ENCODE data around the gene NIM1K.
"Not testable (repeated sequence)": the region's sequence is repeated elsewhere in the genome, so short reads cannot be mapped to it uniquely, and the experiment has no call there.

Gene NIM1K

GRCh38 chr5:43315263-43315662 lies 123.2 kb downstream of the NIM1K start:
- TF ChIP-seq, protein P1, sequence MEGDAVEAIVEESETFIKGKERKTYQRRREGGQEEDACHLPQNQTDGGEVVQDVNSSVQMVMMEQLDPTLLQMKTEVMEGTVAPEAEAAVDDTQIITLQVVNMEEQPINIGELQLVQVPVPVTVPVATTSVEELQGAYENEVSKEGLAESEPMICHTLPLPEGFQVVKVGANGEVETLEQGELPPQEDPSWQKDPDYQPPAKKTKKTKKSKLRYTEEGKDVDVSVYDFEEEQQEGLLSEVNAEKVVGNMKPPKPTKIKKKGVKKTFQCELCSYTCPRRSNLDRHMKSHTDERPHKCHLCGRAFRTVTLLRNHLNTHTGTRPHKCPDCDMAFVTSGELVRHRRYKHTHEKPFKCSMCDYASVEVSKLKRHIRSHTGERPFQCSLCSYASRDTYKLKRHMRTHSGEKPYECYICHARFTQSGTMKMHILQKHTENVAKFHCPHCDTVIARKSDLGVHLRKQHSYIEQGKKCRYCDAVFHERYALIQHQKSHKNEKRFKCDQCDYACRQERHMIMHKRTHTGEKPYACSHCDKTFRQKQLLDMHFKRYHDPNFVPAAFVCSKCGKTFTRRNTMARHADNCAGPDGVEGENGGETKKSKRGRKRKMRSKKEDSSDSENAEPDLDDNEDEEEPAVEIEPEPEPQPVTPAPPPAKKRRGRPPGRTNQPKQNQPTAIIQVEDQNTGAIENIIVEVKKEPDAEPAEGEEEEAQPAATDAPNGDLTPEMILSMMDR (IDR thresholded peaks at IDR 0.05; ENCODE audit: insufficient read depth, low read depth, low read length, missing control alignments), result no peak
- H3K4me3 ChIP-seq (ENCODE audit: low read length), result no peak overlapping the region
- peak; percentile 96 for DNase-seq (ENCODE audit: low read depth)

DNA sequence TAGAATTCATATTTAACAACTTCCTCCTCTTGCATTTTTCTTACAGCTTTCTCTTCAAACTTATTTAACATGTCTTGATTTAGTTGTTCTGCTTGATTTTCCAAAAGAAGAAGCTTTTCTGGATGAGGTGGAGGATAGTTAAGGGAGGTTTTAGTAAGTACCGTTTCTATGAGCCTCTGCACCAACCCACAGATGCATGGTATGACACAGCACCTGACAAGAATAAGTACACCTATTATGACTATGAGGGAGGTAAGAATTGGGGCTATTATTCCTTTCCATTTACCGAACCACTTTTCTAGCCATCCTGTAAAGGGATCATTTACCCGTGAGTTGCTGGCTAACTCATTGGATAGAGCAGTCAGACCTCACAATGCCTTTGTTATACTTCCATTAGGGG lies 123.7 kb downstream of the NIM1K start:
- no peak overlapping the region for H3K4me3 ChIP-seq (ENCODE audit: low read length)
- TF ChIP-seq, protein P1 (IDR thresholded peaks at IDR 0.05; ENCODE audit: insufficient read depth, low read depth, low read length, missing control alignments), result no peak
- no peak for DNase-seq (ENCODE audit: low read depth)

GRCh38 chr5:43316421-43316820 lies 124.4 kb downstream of the NIM1K start:
- H3K4me3 ChIP-seq (ENCODE audit: low read length), result no peak overlapping the region
- TF ChIP-seq, protein P1 (IDR thresholded peaks at IDR 0.05; ENCODE audit: insufficient read depth, low read depth, low read length, missing control alignments), result no peak
- DNase-seq (ENCODE audit: low read depth), result no peak

- TF ChIP-seq, protein P1 (IDR thresholded peaks at IDR 0.05; ENCODE audit: insufficient read depth, low read depth, low read length, missing control alignments), result no peak
Measured at GRCh38 chr5:43320846-43321245, 128.8 kb downstream of the NIM1K start.

GRCh38 chr5:43323488-43323887 lies 131.5 kb downstream of the NIM1K start:
- DNase-seq (ENCODE audit: low read depth); H3K4me3 ChIP-seq (ENCODE audit: low read length): not testable (repeated sequence)

More at GRCh38 chr5:43320846-43321245, 128.8 kb downstream of the NIM1K start:
- DNase-seq (ENCODE audit: low read depth), result no peak
- H3K4me3 ChIP-seq (ENCODE audit: low read length), result no peak overlapping the region

GRCh38 chr5:43325624-43326023 lies 133.6 kb downstream of the NIM1K start:
- not testable (repeated sequence) for H3K4me3 ChIP-seq (ENCODE audit: low read length); DNase-seq (ENCODE audit: low read depth)

Data from epithelial cell of esophagus (primary cell).